ENCODE data around the gene DNAL1.

The DNAL1 gene

GRCh38 chr14:73724696-73725095 is 79.9 kb downstream of the DNAL1 start:
- DNase-seq (ENCODE audit: low read depth): no peak

- DNase-seq (ENCODE audit: low read depth): peak; percentile 6
Observed at GRCh38 chr14:73725116-73726024, 80.6 kb downstream of the DNAL1 start.

GRCh38 chr14:73726025-73726961 is 81.5 kb downstream of the DNAL1 start:
- DNase-seq (ENCODE audit: low read depth): peak; percentile 0

- DNase-seq (ENCODE audit: low read depth): no peak
Observed at GRCh38 chr14:73727166-73727565, 82.4 kb downstream of the DNAL1 start.

GRCh38 chr14:73728717-73729330 is 84.0 kb downstream of the DNAL1 start:
- peak; percentile 63 for DNase-seq (ENCODE audit: low read depth)

GRCh38 chr14:73729556-73730265 is 84.9 kb downstream of the DNAL1 start:
- no peak for DNase-seq (ENCODE audit: low read depth)

GRCh38 chr14:73731111-73731510 is 86.3 kb downstream of the DNAL1 start:
- DNase-seq (ENCODE audit: low read depth): no peak

- no peak for DNase-seq (ENCODE audit: low read depth)
Observed at GRCh38 chr14:73732006-73732405, 87.2 kb downstream of the DNAL1 start.

GRCh38 chr14:73736842-73737241 is 92.1 kb downstream of the DNAL1 start:
- no peak for DNase-seq (ENCODE audit: low read depth)

GRCh38 chr14:73738518-73739173 is 93.9 kb downstream of the DNAL1 start:
- DNase-seq (ENCODE audit: low read depth): no peak

GRCh38 chr14:73739174-73739898 is 94.5 kb downstream of the DNAL1 start:
- no peak for DNase-seq (ENCODE audit: low read depth)

GRCh38 chr14:73739899-73740617 is 95.3 kb downstream of the DNAL1 start:
- DNase-seq (ENCODE audit: low read depth): no peak

GRCh38 chr14:73740618-73741326 is 96.0 kb downstream of the DNAL1 start:
- DNase-seq (ENCODE audit: low read depth): peak; percentile 79

- peak; percentile 60 for DNase-seq (ENCODE audit: low read depth)
Observed at GRCh38 chr14:73741386-73741875, 96.6 kb downstream of the DNAL1 start.

GRCh38 chr14:73741876-73742519 is 97.2 kb downstream of the DNAL1 start:
- DNase-seq (ENCODE audit: low read depth): no peak

- DNase-seq (ENCODE audit: low read depth): no peak
Observed at GRCh38 chr14:73742520-73743238, 97.9 kb downstream of the DNAL1 start.

GRCh38 chr14:73743431-73743931 is 98.7 kb downstream of the DNAL1 start:
- DNase-seq (ENCODE audit: low read depth): no peak
